ENCODE data around the gene NKAIN1. TPM values are rescaled to one million over a fixed set of nuclear protein-coding genes. Genes with fewer than 3 reads are reported as not detected.
A peak's percentile ranks its signal among the peaks of the same experiment; 100 is the strongest.

Gene NKAIN1
- total RNA-seq, 1 experiment from 2014 or later, result 0.18 TPM

DNA sequence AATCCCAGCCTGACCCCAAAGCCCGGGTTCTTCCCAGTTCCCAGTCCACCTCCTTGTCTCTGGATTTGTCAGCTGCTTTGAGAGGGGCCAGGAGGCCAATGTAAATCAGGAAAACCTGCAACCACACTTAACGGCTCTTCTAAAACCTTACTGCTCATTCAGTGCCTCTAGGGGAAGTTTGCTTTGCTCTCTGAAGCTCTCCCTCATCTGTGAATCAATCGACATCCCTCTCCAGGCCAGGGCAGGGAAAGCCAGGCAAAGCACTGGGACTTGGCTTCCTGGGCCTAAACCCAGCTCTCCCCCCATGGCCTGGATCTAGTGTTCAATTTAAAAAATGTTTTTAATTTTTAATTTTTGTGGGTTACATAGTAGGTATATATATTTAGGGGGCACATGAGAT is 9.3 kb downstream of the NKAIN1 start:
- H3K4me2 ChIP-seq (ENCODE audit: low read length), result no peak overlapping the region
- DNase-seq (no peak), ATAC-seq (no peak)
- ChIA-PET POLR2A (ENCODE audit: unreplicated experiment) (no interaction called here), CTCF (no interaction called here)
- H4K20me1 ChIP-seq (ENCODE audit: low read length), result no peaks in the 10 kb centered on the region
- H3K4me3 ChIP-seq (ENCODE audit: low read length), result no peak overlapping the region
- H3K36me3 ChIP-seq (ENCODE audit: low read depth, low read length), result no peaks in the 10 kb centered on the region
- H3F3A ChIP-seq (ENCODE audit: low read length, unreplicated experiment), result no peaks in the 10 kb centered on the region
- no peaks in the 10 kb centered on the region for H3K79me2 ChIP-seq (ENCODE audit: low read length)
- H3K27ac ChIP-seq (ENCODE audit: low read length), result no peak overlapping the region
- H2AFZ ChIP-seq (ENCODE audit: low read length), result no peak overlapping the region
- no peaks in the 10 kb centered on the region for H3K9me3 ChIP-seq (ENCODE audit: low read length)
- TF ChIP-seq, protein P1, sequence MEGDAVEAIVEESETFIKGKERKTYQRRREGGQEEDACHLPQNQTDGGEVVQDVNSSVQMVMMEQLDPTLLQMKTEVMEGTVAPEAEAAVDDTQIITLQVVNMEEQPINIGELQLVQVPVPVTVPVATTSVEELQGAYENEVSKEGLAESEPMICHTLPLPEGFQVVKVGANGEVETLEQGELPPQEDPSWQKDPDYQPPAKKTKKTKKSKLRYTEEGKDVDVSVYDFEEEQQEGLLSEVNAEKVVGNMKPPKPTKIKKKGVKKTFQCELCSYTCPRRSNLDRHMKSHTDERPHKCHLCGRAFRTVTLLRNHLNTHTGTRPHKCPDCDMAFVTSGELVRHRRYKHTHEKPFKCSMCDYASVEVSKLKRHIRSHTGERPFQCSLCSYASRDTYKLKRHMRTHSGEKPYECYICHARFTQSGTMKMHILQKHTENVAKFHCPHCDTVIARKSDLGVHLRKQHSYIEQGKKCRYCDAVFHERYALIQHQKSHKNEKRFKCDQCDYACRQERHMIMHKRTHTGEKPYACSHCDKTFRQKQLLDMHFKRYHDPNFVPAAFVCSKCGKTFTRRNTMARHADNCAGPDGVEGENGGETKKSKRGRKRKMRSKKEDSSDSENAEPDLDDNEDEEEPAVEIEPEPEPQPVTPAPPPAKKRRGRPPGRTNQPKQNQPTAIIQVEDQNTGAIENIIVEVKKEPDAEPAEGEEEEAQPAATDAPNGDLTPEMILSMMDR (conservative IDR thresholded peaks at IDR 0.05; ENCODE audit: low read depth, low read length), result no peak
- no peak for TF ChIP-seq EZH2phosphoT487 (IDR thresholded peaks at IDR 0.05; ENCODE audit: borderline replicate concordance, low read length)
- no peak for TF ChIP-seq EZH2 (IDR thresholded peaks at IDR 0.05; ENCODE audit: low read length, unreplicated experiment)
- H3K27me3 ChIP-seq (ENCODE audit: low read length), result no peaks in the 10 kb centered on the region
- H3K4me1 ChIP-seq (ENCODE audit: insufficient read depth, low read length), result 0 out of 2 replicates have a peak, but pooled peaks cover 6% of the 10 kb centered on the region
- no peaks in the 10 kb centered on the region for H3K9me2 ChIP-seq (replicated peaks; ENCODE audit: low read length)
- intact Hi-C loops (cut with micrococcal nuclease), result no loop called here
- BruUV-seq (replicated peaks), result no TSS peak
- no peak overlapping the region for H3K9ac ChIP-seq (ENCODE audit: low read length)

DNA sequence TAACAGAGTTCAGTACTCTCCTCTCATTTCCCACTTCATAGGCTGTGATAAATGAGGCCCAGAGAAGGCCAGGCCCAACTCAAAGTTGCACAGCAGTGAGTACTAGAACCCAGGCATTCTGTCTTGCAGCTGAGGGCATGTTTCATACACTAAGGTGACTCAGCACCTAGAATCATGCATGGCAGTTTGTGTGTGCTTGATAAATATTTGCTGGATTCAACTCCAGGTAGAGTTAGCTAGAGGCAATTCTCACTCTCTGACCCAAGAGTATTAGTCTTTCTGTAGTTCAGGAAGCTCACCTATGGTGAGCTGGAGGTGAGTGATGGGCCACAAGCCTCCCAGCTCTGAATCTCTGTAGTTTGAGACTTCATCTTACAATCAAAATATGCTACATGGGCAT is 10.7 kb downstream of the NKAIN1 start:
- ChIA-PET POLR2A (ENCODE audit: unreplicated experiment) (no interaction called here), CTCF (no interaction called here)
- Histone ChIP-seq H3F3A (ENCODE audit: low read length, unreplicated experiment) (no peaks in the 10 kb centered on the region), H3K79me2 (ENCODE audit: low read length) (no peaks in the 10 kb centered on the region), H3K36me3 (ENCODE audit: low read depth, low read length) (no peaks in the 10 kb centered on the region), H3K4me2 (ENCODE audit: low read length) (no peak overlapping the region), H3K9me2 (replicated peaks; ENCODE audit: low read length) (no peaks in the 10 kb centered on the region), H3K9me3 (ENCODE audit: low read length) (no peaks in the 10 kb centered on the region), H3K4me1 (ENCODE audit: insufficient read depth, low read length) (0 out of 2 replicates have a peak, but pooled peaks cover 6% of the 10 kb centered on the region), H3K27me3 (ENCODE audit: low read length) (peaks cover 7% of the 10 kb centered on the region; the same call in 1 of the 2 replicates), H3K27ac (ENCODE audit: low read length) (no peak overlapping the region), H3K9ac (ENCODE audit: low read length) (no peak overlapping the region), H2AFZ (ENCODE audit: low read length) (0 out of 2 replicates have a peak overlapping the region, but pooled peaks have one; percentile 20), H4K20me1 (ENCODE audit: low read length) (no peaks in the 10 kb centered on the region), H3K4me3 (ENCODE audit: low read length) (no peak overlapping the region)
- no TSS peak for BruUV-seq (replicated peaks)
- DNase-seq, result peak; percentile 60
- TF ChIP-seq EZH2 (IDR thresholded peaks at IDR 0.05; ENCODE audit: low read length, unreplicated experiment), result no peak
- no peak for TF ChIP-seq EZH2phosphoT487 (IDR thresholded peaks at IDR 0.05; ENCODE audit: borderline replicate concordance, low read length)
- TF ChIP-seq, protein P1 (conservative IDR thresholded peaks at IDR 0.05; ENCODE audit: low read depth, low read length), result no peak
- peak; percentile 65 for ATAC-seq
- intact Hi-C loops (cut with micrococcal nuclease), result no loop called here

DNA sequence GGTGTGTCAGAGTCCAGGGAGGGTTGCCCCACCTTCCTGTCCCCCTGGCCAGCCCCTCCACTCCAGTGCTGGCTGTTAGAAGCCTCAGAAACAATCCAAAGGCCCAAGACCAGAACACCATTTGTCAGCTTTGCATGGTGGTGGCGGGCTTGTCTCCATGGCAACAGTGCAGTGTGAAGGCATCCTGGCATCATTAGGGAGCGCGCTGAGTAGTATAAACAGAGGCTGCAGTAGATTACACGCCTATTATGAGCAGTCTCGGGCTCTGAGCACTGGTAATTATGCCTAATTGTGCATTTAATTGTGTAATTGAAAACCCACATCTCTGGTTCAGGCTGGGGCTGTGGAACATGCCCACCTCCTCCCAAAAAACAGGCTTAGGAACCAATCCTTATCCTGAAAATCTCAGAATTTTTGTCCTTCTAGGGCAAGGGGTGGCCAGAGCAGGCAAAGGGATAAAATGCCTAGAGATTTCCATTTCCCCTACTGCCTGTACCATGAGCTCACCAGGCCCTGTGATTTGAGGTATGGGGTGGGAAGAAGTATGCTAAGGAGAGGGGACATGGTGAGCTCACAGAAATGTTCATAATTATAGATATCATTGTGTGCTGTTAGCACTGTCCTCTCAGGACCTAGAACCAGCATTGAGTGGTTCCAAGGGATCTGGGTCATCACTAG is 11.7 kb downstream of the NKAIN1 start:
- H3K9me3 ChIP-seq (ENCODE audit: low read length), result no peaks in the 10 kb centered on the region
- POLR2A ChIA-PET (ENCODE audit: unreplicated experiment), result no interaction called here

More for the DNA sequence above, 11.7 kb downstream of the NKAIN1 start:
- H3K27me3 ChIP-seq (ENCODE audit: low read length), result peaks cover 7% of the 10 kb centered on the region; the same call in 1 of the 2 replicates
- H3K4me2 ChIP-seq (ENCODE audit: low read length), result no peak overlapping the region
- H3K9ac ChIP-seq (ENCODE audit: low read length), result no peak overlapping the region
- no peaks in the 10 kb centered on the region for H4K20me1 ChIP-seq (ENCODE audit: low read length)
- no peaks in the 10 kb centered on the region for H3K79me2 ChIP-seq (ENCODE audit: low read length)
- ATAC-seq, result no peak
- no peak overlapping the region for H3K27ac ChIP-seq (ENCODE audit: low read length)
- H3K4me1 ChIP-seq (ENCODE audit: insufficient read depth, low read length), result 0 out of 2 replicates have a peak, but pooled peaks cover 6% of the 10 kb centered on the region
- H3K4me3 ChIP-seq (ENCODE audit: low read length), result no peak overlapping the region
- no TSS peak for BruUV-seq (replicated peaks)
- no peak for TF ChIP-seq EZH2phosphoT487 (IDR thresholded peaks at IDR 0.05; ENCODE audit: borderline replicate concordance, low read length)
- no peak for TF ChIP-seq EZH2 (IDR thresholded peaks at IDR 0.05; ENCODE audit: low read length, unreplicated experiment)
- TF ChIP-seq, protein P1 (conservative IDR thresholded peaks at IDR 0.05; ENCODE audit: low read depth, low read length), result no peak
- no peaks in the 10 kb centered on the region for H3K9me2 ChIP-seq (replicated peaks; ENCODE audit: low read length)
- H3F3A ChIP-seq (ENCODE audit: low read length, unreplicated experiment), result no peaks in the 10 kb centered on the region
- DNase-seq, result no peak
- no peak overlapping the region for H2AFZ ChIP-seq (ENCODE audit: low read length)
- CTCF ChIA-PET, result no interaction called here
- intact Hi-C loops (cut with micrococcal nuclease), result no loop called here
- no peaks in the 10 kb centered on the region for H3K36me3 ChIP-seq (ENCODE audit: low read depth, low read length)
